Trophoblast cell (in vitro differentiated cells and primary cell): ENCODE data around the gene ZNF629.

Experiments used
- DNase-seq, 2 donors: peaks; one replicate each; pipeline ENCODE4 v3.0.0-alpha.2; 2016
- H2AFZ ChIP-seq: 2 replicates; pipeline ENCODE4 v1.6.1; 2013; ENCODE audit warnings: low read length, moderate library complexity, mild to moderate bottlenecking; ENCODE audit not compliant: insufficient read depth, poor library complexity
- H2AK5ac ChIP-seq: 2 replicates; pipeline ENCODE4 v1.6.1; 2013; ENCODE audit warnings: mild to moderate bottlenecking, low read length
- H2BK120ac ChIP-seq: 2 replicates; pipeline ENCODE4 v1.6.1; 2013; ENCODE audit warnings: low read length, mild to moderate bottlenecking, moderate library complexity; ENCODE audit not compliant: insufficient read depth, poor library complexity
- H2BK12ac ChIP-seq: 2 replicates; pipeline ENCODE4 v1.6.1; 2013; ENCODE audit warnings: mild to moderate bottlenecking, low read length, moderate library complexity
- H2BK5ac ChIP-seq: 2 replicates; pipeline ENCODE4 v1.6.1; 2013; ENCODE audit warnings: low read length, low read depth, moderate library complexity, mild to moderate bottlenecking; ENCODE audit not compliant: poor library complexity
- H3K14ac ChIP-seq: 2 replicates; pipeline ENCODE4 v1.6.1; 2013; ENCODE audit warnings: mild to moderate bottlenecking, low read length
- H3K18ac ChIP-seq: 2 replicates; pipeline ENCODE4 v1.6.1; 2013; ENCODE audit warnings: mild to moderate bottlenecking, low read length
- H3K23ac ChIP-seq: 2 replicates; pipeline ENCODE4 v1.6.1; 2013; ENCODE audit warnings: low read length
- H3K27ac ChIP-seq: 2 replicates; pipeline ENCODE4 v1.5.1; 2013; ENCODE audit warnings: low read depth, mild to moderate bottlenecking, inconsistent platforms, low read length, moderate library complexity
- H3K27me3 ChIP-seq: 2 replicates; pipeline ENCODE4 v1.6.1; 2013; ENCODE audit warnings: inconsistent platforms, mild to moderate bottlenecking, low read length, moderate library complexity; ENCODE audit not compliant: insufficient read depth
- H3K36me3 ChIP-seq, 2 experiments: 1 replicate in 1 of 2; 2 replicates in 1 of 2; pipeline ENCODE4 v1.6.1; 2013; ENCODE audit warnings: low read length in 2 of 2, mild to moderate bottlenecking in 2 of 2, moderate library complexity in 1 of 2; ENCODE audit not compliant: insufficient read depth in 2 of 2, control insufficient read depth in 1 of 2
- H3K4ac ChIP-seq: 2 replicates; pipeline ENCODE4 v1.6.1; 2013; ENCODE audit warnings: low read depth, mild to moderate bottlenecking, low read length, moderate library complexity
- H3K4me1 ChIP-seq, 2 experiments: 1 replicate in 1 of 2; 2 replicates in 1 of 2; pipeline ENCODE4 v1.6.1; 2013; ENCODE audit warnings: low read length in 2 of 2, mild to moderate bottlenecking in 2 of 2, moderate library complexity in 1 of 2; ENCODE audit not compliant: insufficient read depth in 2 of 2, control insufficient read depth in 1 of 2
- H3K4me2 ChIP-seq: 2 replicates; pipeline ENCODE4 v1.6.1; 2013; ENCODE audit warnings: inconsistent platforms, mild to moderate bottlenecking, low read length, moderate library complexity
- H3K4me3 ChIP-seq: 2 replicates; pipeline ENCODE4 v1.5.1; 2013; ENCODE audit warnings: mild to moderate bottlenecking, low read depth, low read length, inconsistent platforms
- H3K79me1 ChIP-seq: one replicate; pipeline ENCODE4 v1.6.1; 2013; ENCODE audit warnings: low read length
- H3K79me2 ChIP-seq: 2 replicates; pipeline ENCODE4 v1.6.1; 2013; ENCODE audit warnings: low read length, mild to moderate bottlenecking; ENCODE audit not compliant: control insufficient read depth, insufficient read depth, poor library complexity
- H3K9ac ChIP-seq: 2 replicates; pipeline ENCODE4 v1.6.1; 2013; ENCODE audit warnings: mild to moderate bottlenecking, low read length
- H3K9me3 ChIP-seq: 2 replicates; pipeline ENCODE4 v1.6.1; 2013; ENCODE audit warnings: low read depth, mild to moderate bottlenecking, control low read depth, inconsistent platforms, low read length; ENCODE audit not compliant: insufficient read depth
- H4K12ac ChIP-seq: 2 replicates; pipeline ENCODE4 v1.6.1; 2013; ENCODE audit warnings: low read depth, mild to moderate bottlenecking, low read length, moderate library complexity
- H4K8ac ChIP-seq: 2 replicates; pipeline ENCODE4 v1.6.1; 2013; ENCODE audit warnings: low read depth, mild to moderate bottlenecking, low read length, moderate library complexity
- H4K91ac ChIP-seq: one replicate; pipeline ENCODE4 v1.6.1; 2013; ENCODE audit warnings: low read depth, mild to moderate bottlenecking, low read length, moderate library complexity
- WGBS: extraction: QIAGEN DNeasy Blood & Tissue Kit; methylation state at CpG from one replicate; pipeline ENCODE4 v1.1.7; 2013; ENCODE audit warnings: missing lambda C conversion rate; ENCODE audit not compliant: insufficient read length, insufficient coverage; ENCODE audit errors: extremely low coverage; 5-methylcytosine and 5-hydroxymethylcytosine counted together

ZNF629 gene

DNA sequence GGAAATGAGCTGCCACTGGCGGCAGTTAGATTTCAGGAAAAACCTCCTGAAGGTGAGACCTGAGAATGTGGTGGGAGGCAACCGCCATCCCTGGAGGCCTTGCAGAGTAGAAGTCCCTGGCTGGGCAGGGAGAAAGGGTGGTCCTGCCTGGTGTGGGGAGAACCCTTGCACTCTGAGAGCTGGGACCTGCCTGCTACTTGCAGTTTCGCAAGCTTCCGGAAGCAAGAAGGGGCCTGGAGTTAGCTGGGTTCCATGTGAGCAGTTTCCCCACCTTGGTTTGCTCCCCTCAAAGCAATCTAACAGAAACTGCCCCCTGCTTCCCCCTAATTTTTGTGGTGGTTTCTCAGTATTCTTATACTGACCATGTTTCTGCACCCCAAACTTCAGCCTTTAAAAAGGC is 6.5 kb downstream of the ZNF629 start:
- H2BK5ac ChIP-seq: no peak overlapping the region
- no CpG with 5 or more reads among the region's 4 CpGs for WGBS
- H3K14ac ChIP-seq: no peak overlapping the region
- no peaks in the 10 kb centered on the region for H3K27me3 ChIP-seq
- H3K9me3 ChIP-seq: no peaks in the 10 kb centered on the region
- no peak overlapping the region for H2AFZ ChIP-seq
- H3K27ac ChIP-seq: no peak overlapping the region
- no peak overlapping the region for H3K23ac ChIP-seq
- H3K9ac ChIP-seq: no peak overlapping the region
- H3K4me1 ChIP-seq: peaks cover 0 to 4% of the 10 kb centered on the region in 2 experiments
- H2BK120ac ChIP-seq: no peak overlapping the region
- H3K4ac ChIP-seq: no peak overlapping the region
- H4K91ac ChIP-seq: no peak overlapping the region
- H3K79me1 ChIP-seq: peaks cover 6% of the 10 kb centered on the region
- H3K36me3 ChIP-seq: peaks cover 42% of the 10 kb centered on the region in 2 experiments
- no peak overlapping the region for H3K4me2 ChIP-seq
- DNase-seq: no peak
- H3K18ac ChIP-seq: no peak overlapping the region
- no peak overlapping the region for H3K4me3 ChIP-seq
- H3K79me2 ChIP-seq: peaks cover 5% of the 10 kb centered on the region
- no peak overlapping the region for H2AK5ac ChIP-seq
- H2BK12ac ChIP-seq: no peak overlapping the region
- no peak overlapping the region for H4K12ac ChIP-seq
- H4K8ac ChIP-seq: no peak overlapping the region

DNA sequence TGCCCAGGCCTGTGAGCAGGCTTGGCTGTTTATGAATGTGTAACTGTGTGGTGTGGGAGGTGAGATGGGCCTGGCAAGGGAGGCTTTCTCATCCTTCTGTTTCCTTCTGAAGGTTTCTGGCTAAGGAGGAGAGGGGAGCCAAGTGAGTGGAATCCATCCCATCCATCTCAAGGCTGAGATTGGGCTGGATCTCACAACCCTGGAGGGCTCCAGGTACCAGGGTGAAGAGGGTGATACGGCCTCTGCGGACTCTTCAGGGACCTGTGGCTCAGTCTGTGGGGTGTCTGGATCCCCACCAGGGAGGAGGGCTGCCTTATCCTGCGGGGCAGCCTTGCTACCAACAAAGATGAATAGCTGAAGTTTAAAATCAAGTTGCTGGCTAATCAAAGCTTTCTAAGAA is 7.0 kb downstream of the ZNF629 start:
- Histone ChIP-seq H3K79me1 (peaks cover 10% of the 10 kb centered on the region), H2AFZ (no peak overlapping the region), H4K12ac (no peak overlapping the region), H4K8ac (no peak overlapping the region), H3K27ac (no peak overlapping the region), H3K4me2 (no peak overlapping the region), H3K14ac (no peak overlapping the region), H2BK120ac (no peak overlapping the region), H3K4ac (no peak overlapping the region), H4K91ac (no peak overlapping the region), H3K9ac (no peak overlapping the region), H3K23ac (no peak overlapping the region), H3K79me2 (peaks cover 9% of the 10 kb centered on the region), H3K36me3 (peaks cover 37 to 39% of the 10 kb centered on the region in 2 experiments), H3K18ac (no peak overlapping the region), H3K4me1 (peaks cover 1 to 7% of the 10 kb centered on the region in 2 experiments), H3K27me3 (no peaks in the 10 kb centered on the region), H2BK12ac (no peak overlapping the region), H2BK5ac (no peak overlapping the region), H3K9me3 (no peaks in the 10 kb centered on the region), H2AK5ac (no peak overlapping the region), H3K4me3 (no peak overlapping the region)
- no peak for DNase-seq
- WGBS: no CpG with 5 or more reads among the region's 3 CpGs

DNA sequence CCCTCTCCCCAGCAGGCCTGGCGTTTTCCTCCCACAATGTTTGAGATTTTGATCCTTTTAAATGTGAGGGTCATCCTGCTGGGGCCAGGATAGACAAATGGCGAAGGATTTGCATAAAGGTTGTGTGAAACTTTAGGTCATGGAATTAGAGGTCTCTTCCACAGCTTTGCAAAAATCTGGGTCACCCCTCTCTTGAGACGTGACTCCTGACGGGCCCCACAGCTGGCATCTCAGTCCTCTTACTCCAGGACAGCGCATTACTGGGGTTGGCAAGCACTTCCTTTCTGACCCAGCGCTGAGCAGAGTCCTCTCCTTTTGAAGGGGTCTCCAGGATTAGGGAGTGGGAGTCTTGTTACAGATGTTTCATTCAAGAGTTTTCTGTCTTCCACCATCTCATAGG is 7.4 kb downstream of the ZNF629 start:
- WGBS: no CpG with 5 or more reads among the region's 6 CpGs

DNA sequence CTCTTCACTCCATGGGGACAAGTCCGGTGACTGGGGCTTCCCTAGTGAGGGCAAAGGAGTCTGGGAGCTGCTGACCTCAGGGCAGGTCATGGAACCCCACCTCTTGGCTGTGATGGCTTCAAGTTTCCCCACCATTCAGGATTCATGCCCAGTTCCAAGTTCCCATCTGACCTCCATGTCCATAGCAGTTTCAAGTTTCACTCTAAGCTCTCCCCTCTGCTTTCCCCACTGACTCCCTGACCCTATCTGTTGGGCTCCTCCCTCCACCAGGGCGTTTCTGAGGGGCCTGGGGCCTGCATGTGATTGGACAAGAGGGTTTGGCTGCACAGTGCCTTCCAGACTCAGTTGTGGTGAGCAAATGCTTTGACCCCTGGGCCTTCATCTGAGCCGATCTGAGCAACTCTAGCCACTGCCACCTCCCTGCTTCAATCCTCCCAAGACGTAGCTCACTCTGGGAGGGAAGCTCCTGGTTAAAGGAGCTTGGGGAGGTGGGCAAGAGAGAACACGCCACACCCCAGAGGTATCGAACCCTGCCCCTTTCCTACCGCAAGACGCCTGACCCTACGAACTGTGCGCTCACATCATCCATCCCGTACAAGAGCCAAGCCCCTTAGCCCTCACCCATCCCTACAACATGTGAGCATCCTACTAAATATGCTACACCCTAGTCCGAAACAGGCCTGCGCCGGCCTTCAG is 8.3 kb downstream of the ZNF629 start:
- Histone ChIP-seq H2BK12ac (no peak overlapping the region), H3K9me3 (no peaks in the 10 kb centered on the region), H3K23ac (no peak overlapping the region), H3K36me3 (peaks cover 41 to 44% of the 10 kb centered on the region in 2 experiments), H3K79me2 (peaks cover 9% of the 10 kb centered on the region), H2BK120ac (no peak overlapping the region), H4K8ac (no peak overlapping the region), H3K4me2 (no peak overlapping the region), H3K9ac (no peak overlapping the region), H3K14ac (no peak overlapping the region), H3K18ac (no peak overlapping the region), H2AK5ac (no peak overlapping the region), H4K12ac (no peak overlapping the region), H3K27me3 (no peaks in the 10 kb centered on the region), H3K27ac (no peak overlapping the region), H3K4ac (no peak overlapping the region), H3K4me1 (peaks cover 4 to 11% of the 10 kb centered on the region in 2 experiments), H3K79me1 (peaks cover 11% of the 10 kb centered on the region), H2BK5ac (no peak overlapping the region), H3K4me3 (no peak overlapping the region), H2AFZ (no peak overlapping the region), H4K91ac (no peak overlapping the region)
- WGBS: no CpG with 5 or more reads among the region's 14 CpGs
- DNase-seq: no peak

More for the DNA sequence above, 7.4 kb downstream of the ZNF629 start:
- no peak overlapping the region for H3K14ac ChIP-seq
- H3K9me3 ChIP-seq: no peaks in the 10 kb centered on the region
- no peak overlapping the region for H4K91ac ChIP-seq
- H2BK120ac ChIP-seq: no peak overlapping the region
- no peaks in the 10 kb centered on the region for H3K27me3 ChIP-seq
- H3K4me2 ChIP-seq: no peak overlapping the region
- peaks cover 39 to 40% of the 10 kb centered on the region in 2 experiments for H3K36me3 ChIP-seq
- H2BK5ac ChIP-seq: no peak overlapping the region
- H3K79me2 ChIP-seq: peaks cover 9% of the 10 kb centered on the region
- H4K12ac ChIP-seq: no peak overlapping the region
- H3K9ac ChIP-seq: no peak overlapping the region
- no peak overlapping the region for H3K27ac ChIP-seq
- H3K4me3 ChIP-seq: no peak overlapping the region
- no peak overlapping the region for H2AFZ ChIP-seq
- DNase-seq: no peak
- H2AK5ac ChIP-seq: no peak overlapping the region
- no peak overlapping the region for H3K18ac ChIP-seq
- H2BK12ac ChIP-seq: no peak overlapping the region
- H3K4me1 ChIP-seq: peaks cover 4 to 11% of the 10 kb centered on the region in 2 experiments
- H4K8ac ChIP-seq: no peak overlapping the region
- peaks cover 11% of the 10 kb centered on the region for H3K79me1 ChIP-seq
- no peak overlapping the region for H3K4ac ChIP-seq
- H3K23ac ChIP-seq: no peak overlapping the region
